Glomerular visceral epithelial cell (primary cell): ENCODE results near the gene EXOC6B.
A peak's percentile ranks its signal among the peaks of the same experiment; 100 is the strongest.

Experiments
- DNase-seq: peaks from one replicate; pipeline ENCODE4 v3.0.0-alpha.2; 2016; ENCODE audit errors: extremely low spot score

Gene EXOC6B

GRCh38 chr2:72275084-72275483 is 550.7 kb downstream of the EXOC6B start:
- DNase-seq, result no peak

DNA sequence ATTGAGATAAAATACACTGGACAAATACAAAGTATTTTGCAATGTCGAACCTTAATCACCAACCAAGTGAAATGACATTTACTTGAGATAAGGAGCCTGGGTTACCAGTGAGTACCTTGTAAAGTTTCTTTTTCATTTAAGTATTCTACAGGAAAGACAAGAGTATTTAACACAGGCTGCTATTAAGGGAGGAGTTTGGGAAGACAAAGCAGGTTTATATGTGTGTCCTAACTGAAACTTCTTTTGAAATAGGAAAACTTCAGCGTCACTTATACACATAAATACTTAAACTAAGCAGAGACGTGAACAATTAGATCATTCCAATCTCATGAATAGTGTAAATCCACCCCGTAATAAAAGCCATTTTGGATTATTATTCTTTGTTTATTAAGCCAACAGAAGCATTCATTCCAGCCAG is 551.4 kb downstream of the EXOC6B start:
- DNase-seq, result no peak

DNA sequence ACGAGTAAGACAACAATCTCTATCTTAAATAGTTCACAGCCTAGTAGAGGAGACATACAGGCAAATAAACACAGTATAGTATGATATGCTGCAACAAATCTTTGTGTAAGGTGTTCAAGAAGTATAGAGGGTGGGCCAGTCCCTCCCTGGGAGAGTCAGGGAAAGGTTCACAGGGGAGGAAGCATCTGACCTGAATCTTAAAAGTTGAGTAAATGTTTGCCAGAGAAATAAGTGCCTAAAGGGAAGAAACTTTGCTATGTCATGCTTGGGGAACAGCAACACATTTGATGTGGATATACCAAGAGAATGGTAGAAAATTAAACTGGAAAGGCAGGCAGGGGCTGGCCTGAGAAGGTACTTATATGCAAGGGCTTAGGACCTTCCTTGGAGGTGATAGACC is 552.4 kb downstream of the EXOC6B start:
- DNase-seq, result no peak

- DNase-seq, result no peak
Observed at GRCh38 chr2:72271766-72272641, 553.8 kb downstream of the EXOC6B start.

- DNase-seq, result no peak
Observed at GRCh38 chr2:72271276-72271614, 554.6 kb downstream of the EXOC6B start.

DNA sequence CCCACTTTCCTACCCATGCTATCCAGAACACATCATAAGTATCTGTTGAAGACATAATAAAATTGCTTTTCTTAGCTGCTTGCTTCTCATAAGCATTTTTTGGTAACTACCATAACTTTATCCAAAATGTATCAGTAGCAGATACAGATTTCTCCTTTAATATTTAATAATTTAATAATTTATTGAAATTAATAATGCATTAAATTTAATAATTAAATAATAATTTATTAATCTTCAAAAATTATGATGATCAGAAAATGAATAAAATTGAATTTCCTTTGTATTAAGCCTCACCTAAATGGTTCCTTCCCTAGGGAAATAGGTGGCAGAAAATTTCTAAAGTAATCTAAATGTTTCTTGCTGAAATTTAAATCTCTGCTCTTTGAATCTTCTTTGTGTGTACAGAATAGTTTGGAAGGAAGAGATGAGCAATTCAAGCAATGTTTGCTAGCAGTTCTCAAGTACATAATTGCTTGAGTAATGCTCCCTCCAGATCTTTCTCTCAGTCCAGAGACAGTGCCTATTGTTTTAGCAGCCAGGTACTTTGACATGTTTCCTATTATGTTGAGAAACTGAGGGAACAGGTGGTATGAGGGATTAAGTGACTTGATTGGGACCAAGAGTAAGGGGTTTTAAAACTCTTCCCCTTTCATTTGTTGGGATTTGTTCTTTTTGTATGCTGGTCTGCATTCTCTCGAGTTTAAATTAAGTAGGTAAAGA is 555.1 kb downstream of the EXOC6B start:
- no peak for DNase-seq

DNA sequence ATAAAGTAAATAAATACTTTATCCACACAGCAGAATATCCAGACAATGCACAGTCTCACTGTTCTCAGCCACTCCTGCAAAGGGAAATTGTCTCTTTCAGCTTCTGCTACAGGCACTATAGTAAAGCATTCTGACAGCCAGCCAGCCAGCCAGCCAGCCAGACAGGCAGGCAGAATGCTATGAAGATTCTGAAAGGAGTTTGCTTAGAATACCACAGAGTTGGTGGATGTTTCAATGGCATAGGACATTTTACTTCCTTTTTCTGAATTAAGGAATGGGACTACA is 562.1 kb downstream of the EXOC6B start:
- no peak for DNase-seq

DNA sequence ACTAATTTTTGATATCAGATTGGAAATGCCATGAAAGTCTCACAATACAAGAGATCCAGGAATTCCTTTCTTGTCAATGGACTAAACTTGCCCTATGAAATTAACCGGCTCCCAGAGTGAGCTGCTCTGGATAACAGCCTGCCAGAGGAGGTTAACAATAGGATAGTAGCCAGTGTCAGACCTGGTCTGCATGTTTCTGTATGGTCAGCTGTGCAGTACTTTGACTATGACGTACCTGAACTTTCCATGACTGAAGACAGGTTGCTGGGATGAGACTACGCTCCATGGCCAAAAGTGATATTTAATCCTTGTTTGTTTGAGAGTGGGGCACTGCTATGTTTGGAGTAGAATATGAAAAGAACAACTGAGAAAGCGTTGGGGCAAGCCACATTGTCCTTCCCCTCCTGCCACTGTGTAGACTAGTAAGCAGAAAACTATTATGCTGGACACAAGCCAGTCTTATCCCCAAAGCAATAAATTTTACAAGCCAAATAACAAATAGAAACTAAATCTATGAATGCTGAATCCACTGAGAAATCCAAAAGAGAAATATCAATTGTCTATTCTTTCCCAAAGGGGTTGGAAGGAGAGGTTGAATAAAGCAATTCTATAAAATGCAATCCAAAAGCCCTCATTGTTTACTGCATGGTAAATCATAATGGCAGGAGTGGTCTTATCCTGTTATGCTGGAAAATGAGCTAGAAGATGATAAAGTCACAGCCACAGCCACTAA is 562.6 kb downstream of the EXOC6B start:
- no peak for DNase-seq

DNA sequence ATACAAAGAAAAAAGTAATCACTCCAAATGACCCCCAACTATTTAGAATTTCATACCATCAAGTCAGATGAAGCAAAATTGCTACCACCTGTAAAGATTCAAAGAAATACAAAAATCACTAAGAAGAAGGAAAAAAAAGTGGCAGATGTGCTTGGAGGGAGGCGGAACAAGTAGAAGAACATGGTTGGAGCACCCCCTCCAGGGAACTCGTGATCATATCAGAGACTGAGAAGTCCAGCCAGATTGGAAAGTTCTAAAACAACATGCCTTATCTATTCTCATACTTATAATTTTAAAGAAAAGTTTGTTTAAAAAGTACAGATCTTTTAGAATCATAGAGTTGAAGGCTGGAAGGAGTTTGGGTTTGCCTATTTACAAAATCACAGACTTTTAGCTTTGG is 564.8 kb downstream of the EXOC6B start:
- no peak for DNase-seq

GRCh38 chr2:72255540-72255939 is 570.3 kb downstream of the EXOC6B start:
- no peak for DNase-seq

DNA sequence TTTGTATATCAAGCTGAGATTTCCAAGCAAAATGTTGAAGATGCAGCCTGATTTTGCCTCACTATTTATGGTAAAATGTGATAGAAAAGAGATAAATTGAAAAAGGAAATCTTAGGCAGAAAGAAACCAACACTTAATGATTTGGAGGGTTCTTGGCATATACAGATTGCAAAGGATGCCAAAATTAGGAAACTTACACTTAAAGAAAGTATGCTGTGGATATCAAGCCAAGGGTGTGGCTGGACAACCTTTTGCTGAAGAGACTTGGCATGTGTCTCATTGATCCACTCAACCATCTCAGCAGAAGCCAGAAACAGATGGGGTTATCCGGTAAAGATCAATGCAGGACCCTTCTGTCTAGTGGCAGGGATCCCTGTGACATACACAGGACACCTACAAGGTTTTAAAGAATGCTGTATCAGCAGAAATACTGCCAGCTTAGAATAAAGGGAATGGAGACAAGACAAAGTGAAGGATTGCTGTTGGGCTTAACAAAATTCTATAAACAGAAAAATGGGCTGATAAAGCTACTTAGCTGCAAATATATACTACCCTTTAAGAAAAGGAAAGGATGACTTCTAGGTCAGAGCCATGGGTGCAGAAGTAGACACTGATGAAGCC is 570.9 kb downstream of the EXOC6B start:
- DNase-seq, result no peak

DNA sequence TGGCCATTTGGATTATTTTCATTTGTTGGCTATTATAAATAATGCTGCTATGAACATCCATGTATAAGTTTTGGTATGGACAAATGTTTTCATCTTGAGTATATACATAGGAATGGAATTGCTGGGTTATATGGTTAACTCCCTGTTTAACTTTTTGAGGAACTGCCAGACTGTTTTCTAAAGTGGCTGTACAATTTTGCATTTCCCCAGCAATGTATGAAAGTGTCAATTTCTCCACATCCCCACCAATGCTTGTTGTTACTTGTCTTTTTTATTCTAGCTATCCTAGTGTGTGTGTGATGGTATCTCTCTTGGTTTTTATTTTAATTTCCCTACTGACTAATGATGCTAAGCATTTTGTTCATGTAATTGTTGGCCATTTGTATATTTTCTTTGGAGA is 587.5 kb downstream of the EXOC6B start:
- no peak for DNase-seq

DNA sequence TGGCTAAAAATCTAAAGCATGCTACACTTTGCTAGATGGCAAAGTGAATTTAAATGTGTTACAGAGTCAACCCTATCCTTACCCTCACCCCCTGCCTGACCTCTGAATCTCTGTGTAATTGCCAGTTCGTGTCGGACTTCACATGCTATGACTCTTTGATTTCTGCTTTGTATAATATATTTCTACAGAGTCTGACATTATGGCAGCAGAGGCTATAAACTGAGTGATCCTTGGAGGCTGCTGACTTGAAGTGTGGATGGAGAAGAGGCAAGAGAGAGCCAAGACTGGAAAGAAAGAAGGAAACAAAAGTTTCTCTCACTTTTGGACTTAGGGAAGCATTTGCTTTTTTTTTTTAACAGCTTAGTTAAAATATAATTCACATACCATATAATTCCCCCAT is 588.3 kb downstream of the EXOC6B start:
- no peak for DNase-seq

- peak; percentile 39 for DNase-seq
Observed at GRCh38 chr2:72236445-72237067, 589.3 kb downstream of the EXOC6B start.

DNA sequence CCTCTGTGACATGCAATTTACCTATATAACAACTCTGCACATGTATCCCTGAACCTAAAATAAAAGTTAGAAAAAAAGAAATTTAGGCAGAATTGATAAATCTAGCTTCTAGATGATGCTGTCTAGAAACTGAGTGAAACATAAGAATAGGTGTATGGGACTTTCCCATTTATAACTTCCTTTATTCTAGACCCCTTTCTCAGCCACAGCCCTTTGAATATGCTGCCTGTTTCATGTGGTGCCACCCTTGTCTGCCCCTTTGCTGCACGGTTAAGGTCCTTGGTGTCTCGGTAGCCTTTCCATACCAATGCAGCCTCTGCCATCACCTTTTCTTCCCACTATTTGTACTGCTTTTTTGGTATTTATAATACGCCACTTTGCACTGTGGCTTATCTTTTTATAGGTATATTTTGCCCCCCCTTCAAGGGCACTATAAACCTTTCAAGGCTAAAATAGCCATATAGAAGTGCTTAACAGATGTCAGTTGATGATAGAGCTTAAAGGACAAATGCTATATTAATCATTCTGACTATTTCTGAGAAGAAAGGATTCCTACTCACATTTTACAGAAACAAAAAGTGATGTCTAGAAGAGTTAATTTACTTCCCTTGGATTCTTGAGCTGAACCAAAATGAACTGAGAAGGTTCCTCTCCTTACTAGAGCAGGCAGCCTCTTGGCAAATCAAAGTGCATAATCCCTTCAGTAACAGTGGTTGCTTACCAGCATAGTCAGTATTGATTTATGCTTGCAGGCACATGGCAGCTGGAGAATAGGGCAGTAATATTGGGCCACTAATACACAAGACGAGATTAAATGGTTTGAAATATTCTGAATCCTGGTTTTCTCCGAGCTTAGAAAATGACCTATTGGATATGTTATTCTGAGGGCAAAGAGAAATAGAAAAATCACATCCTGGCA is 590.1 kb downstream of the EXOC6B start:
- DNase-seq, result no peak

- no peak for DNase-seq
Observed at GRCh38 chr2:72233211-72233610, 592.6 kb downstream of the EXOC6B start.

DNA sequence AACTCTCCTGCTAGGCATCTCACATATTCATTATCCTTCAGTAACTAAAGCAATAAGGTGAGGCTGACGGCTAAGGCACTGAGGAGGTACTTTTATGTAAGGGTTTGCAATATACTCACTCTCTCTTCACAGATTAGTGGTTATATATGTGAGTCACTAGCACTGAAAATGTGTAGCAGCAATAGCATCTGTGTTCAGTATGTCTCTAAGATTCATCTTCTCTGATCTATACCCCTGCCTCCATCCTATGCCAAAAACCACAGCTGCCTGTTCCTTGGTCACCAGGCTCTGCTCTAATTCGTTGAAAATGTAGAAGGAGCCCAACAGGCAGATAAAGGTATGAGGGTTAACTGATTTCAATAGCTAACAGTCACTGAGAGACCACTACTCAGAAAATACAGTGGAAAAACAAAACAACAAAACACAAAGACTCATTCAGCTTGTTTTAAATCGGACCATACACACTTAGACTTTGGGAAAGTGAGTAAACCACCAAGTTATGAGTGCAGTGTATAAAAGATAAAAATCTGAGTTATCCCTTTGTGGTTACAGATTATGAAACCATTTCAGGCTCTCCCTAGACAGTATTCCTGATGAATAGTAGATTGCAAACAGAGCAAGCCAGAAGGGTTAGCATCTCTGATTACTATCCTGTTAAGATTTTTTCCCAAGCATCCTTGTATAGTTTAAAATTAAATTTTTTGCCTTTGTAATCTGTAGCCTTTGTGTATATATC is 602.8 kb downstream of the EXOC6B start:
- DNase-seq, result peak; percentile 23

DNA sequence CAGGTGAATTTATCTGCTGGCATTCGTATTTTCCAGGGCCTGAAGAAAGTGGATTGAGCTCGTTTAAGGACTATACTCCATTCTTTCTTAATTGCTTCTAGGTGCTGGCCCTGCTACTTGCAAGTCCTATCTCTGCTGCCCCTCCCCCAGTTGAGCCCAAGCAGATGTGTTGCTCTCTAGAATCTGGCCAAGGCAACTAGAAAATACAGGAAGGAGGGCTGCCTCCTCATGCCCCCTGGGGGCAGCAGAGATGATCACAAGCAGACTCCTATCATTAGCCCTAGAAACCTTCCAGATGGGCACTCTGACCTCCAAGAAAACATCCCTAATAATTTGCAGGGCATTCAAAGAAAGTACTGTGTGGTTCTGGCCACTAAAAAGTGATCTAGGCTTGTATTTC is 605.7 kb downstream of the EXOC6B start:
- DNase-seq, result peak; percentile 9

- peak; percentile 47 for DNase-seq
Observed at GRCh38 chr2:72214429-72215143, 611.2 kb downstream of the EXOC6B start.

DNA sequence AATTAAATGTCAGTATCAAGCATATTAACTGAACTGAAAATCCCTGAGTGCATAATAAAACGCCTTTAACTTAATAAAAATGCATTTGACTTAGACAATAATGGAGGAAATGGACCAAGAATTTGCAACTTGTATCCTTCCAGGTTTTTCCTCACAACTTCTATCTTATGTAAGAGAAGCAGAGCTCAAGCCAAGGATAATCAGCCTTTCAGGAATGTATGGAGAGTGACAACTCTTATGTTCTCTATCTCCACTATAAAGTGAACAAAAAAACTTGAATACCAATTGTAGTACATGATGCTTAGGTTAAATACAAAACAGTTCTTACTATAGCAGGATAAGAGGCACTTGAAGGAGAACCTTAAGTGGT is 613.4 kb downstream of the EXOC6B start:
- DNase-seq, result no peak
